Stimulated activated CD8-positive, alpha-beta memory T cell treated with anti-CD3 and anti-CD28 coated beads, Interleukin-15, amount 100 ng/mL, for 1 hour (primary cell): ENCODE results near the gene ANO9.

Experiments used
- DNase-seq: peaks from one replicate; pipeline ENCODE4 v3.0.0-alpha.2; 2020; ENCODE audit warnings: low read depth

Gene ANO9

DNA sequence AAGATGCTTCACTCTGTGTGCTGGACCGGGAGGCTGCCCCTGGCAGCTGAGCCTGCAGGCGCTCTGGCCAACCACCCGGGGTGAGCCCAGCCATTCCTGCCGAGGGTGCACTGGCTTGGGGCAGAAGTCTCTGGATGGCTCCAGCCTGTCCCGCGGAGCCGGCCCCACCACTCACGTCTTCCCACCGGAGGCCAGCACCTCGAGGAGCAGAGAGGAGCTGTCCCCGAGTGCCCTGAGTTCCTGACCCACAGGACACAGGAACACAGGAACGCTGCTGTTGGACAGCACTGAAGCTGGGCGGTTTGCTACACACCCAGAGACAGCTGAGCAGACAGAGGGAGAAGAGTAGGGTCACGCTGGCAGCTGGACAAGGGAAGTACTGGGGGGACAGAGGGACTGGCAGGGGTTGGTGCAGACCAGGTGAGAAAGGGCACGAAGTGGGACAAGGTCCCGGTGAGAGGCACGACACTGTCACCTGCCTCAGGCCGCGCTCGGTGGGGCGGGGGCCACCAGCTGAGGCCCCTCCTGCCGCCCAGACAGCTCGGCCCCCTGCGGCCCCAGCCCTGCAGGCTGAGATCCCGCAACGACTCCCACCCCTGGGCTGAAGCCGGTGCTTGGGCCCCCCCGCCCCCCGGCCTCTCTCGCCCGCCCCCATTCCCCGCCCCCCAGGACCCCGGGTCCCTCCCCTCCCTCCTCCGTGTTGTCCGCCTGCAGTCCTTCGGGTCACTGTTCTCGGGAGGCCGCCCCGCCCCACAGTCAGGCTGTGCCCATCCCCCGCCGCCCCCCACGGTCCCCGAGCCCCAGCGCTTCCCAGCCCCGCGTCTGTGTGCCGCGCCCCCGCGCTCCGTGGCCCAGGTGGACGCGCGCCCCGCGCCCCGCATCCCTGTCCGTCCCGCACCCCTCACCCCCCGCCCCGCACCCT, 73.1 kb downstream of the ANO9 start:
- DNase-seq = no peak

DNA sequence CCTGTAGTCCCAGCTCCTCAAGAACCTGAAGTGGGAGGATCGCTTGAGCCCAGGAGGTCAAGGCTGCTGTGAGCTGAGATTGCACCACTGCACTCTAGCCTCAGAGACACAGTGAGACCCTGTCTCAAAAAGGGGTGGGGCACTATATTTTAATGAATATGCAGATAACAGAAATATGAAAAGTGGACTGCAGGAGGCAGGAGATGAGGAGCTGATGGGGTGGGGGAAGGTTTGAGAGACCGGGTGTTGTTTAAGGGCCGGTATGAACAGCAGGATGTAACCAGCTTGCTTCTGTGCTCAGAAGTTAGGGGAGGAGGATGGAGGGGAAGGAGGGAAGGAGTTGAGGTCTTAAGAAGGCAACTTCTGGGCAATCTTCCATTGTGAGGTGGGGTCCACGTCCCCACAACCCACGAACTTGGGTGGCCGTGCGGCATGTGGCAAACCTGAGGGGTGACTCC, 73.8 kb downstream of the ANO9 start:
- no peak for DNase-seq
